HCEC 1CT (cell line): ENCODE measurements around the gene SH3RF3.

Source experiments
- DNase-seq: peaks from one replicate; pipeline ENCODE4 v3.0.0-alpha.2; 2017

The SH3RF3 gene

GRCh38 chr2:109460553-109461324, 331.7 kb downstream of the SH3RF3 start:
- DNase-seq = no peak

GRCh38 chr2:109463236-109463635, 334.2 kb downstream of the SH3RF3 start:
- DNase-seq = no peak

- no peak for DNase-seq
Observed at GRCh38 chr2:109463891-109464290, 334.9 kb downstream of the SH3RF3 start.

- DNase-seq = peak; percentile 30
Observed at GRCh38 chr2:109466674-109467575, 337.9 kb downstream of the SH3RF3 start.

- no peak for DNase-seq
Observed at GRCh38 chr2:109467701-109468100, 338.7 kb downstream of the SH3RF3 start.

- DNase-seq = no peak
Observed at GRCh38 chr2:109468893-109469292, 339.9 kb downstream of the SH3RF3 start.

GRCh38 chr2:109471658-109472057, 342.7 kb downstream of the SH3RF3 start:
- DNase-seq = no peak

GRCh38 chr2:109472331-109472959, 343.4 kb downstream of the SH3RF3 start:
- DNase-seq = no peak

GRCh38 chr2:109472974-109473373, 344.0 kb downstream of the SH3RF3 start:
- no peak for DNase-seq

GRCh38 chr2:109473616-109474318, 344.8 kb downstream of the SH3RF3 start:
- no peak for DNase-seq

- DNase-seq = no peak
Observed at GRCh38 chr2:109474319-109474825, 345.4 kb downstream of the SH3RF3 start.

- DNase-seq = peak; percentile 8
Observed at GRCh38 chr2:109475531-109476210, 346.7 kb downstream of the SH3RF3 start.

- no peak for DNase-seq
Observed at GRCh38 chr2:109476641-109477441, 347.8 kb downstream of the SH3RF3 start.

GRCh38 chr2:109478906-109479493, 350.0 kb downstream of the SH3RF3 start:
- DNase-seq = no peak

- DNase-seq = no peak
Observed at GRCh38 chr2:109479804-109480203, 350.8 kb downstream of the SH3RF3 start.

GRCh38 chr2:109480486-109481195, 351.6 kb downstream of the SH3RF3 start:
- no peak for DNase-seq

GRCh38 chr2:109481196-109481555, 352.2 kb downstream of the SH3RF3 start:
- no peak for DNase-seq

- no peak for DNase-seq
Observed at GRCh38 chr2:109481599-109481998, 352.6 kb downstream of the SH3RF3 start.

GRCh38 chr2:109482361-109482861, 353.4 kb downstream of the SH3RF3 start:
- no peak for DNase-seq
